ENCODE measurements around the gene RHOT2. TPM values are rescaled to one million over a fixed set of nuclear protein-coding genes. Genes with fewer than 3 reads are reported as not detected.

The RHOT2 gene
- total and polyA plus RNA-seq, 2 of the 8 experiments (the other 6 are each of a cell fraction or from before 2014, with no cell fraction given): 149 to 194 TPM

- TF ChIP-seq TBP (IDR thresholded peaks at IDR 0.05; ENCODE audit: low read depth, low read length) (no peak), CBX5 (IDR thresholded peaks at IDR 0.05; ENCODE audit: low read depth, low read length) (no peak)
Measured at GRCh38 chr16:620700-621525, 47.0 kb upstream of the RHOT2 start (continued).

All from H1 (cell line).